MG63 (cell line): ENCODE measurements around the gene PPARG. TPM values are rescaled to one million over a fixed set of nuclear protein-coding genes. Genes with fewer than 3 reads are reported as not detected.

ENCODE experiments used
- DNase-seq: peaks from one replicate; pipeline ENCODE4 v3.0.0-alpha.2; 2020
- H3K27me3 ChIP-seq: fragments of 250-450 bp; sonication (Bioruptor Pico); 2 replicates; pipeline ENCODE4 v1.5.1; 2020; ENCODE audit warnings: mild to moderate bottlenecking, moderate library complexity
- H3K36me3 ChIP-seq: fragments of 250-450 bp; sonication (Bioruptor Pico); 2 replicates; pipeline ENCODE4 v1.5.1; 2020; ENCODE audit warnings: mild to moderate bottlenecking, moderate library complexity
- H3K4me3 ChIP-seq: fragments of 250-450 bp; sonication (Bioruptor Pico); 2 replicates; pipeline ENCODE4 v1.5.1; 2020; ENCODE audit warnings: mild to moderate bottlenecking, moderate library complexity
- H3K9me3 ChIP-seq: fragments of 250-450 bp; sonication (Bioruptor Pico); 2 replicates; pipeline ENCODE4 v1.5.1; 2020; ENCODE audit warnings: mild to moderate bottlenecking, moderate library complexity
- total RNA-seq: library from RNA; depleted of rRNA; stranded (reverse); fragments of >200 nt; shearing (Covaris generic); gene quantifications from 2 replicates; pipeline ENCODE4 v1.2.3, GENCODE V29; 2014; ENCODE audit warnings: low replicate concordance

PPARG gene
- total RNA-seq, 1 experiment from 2014 or later = 7.2 TPM

DNA sequence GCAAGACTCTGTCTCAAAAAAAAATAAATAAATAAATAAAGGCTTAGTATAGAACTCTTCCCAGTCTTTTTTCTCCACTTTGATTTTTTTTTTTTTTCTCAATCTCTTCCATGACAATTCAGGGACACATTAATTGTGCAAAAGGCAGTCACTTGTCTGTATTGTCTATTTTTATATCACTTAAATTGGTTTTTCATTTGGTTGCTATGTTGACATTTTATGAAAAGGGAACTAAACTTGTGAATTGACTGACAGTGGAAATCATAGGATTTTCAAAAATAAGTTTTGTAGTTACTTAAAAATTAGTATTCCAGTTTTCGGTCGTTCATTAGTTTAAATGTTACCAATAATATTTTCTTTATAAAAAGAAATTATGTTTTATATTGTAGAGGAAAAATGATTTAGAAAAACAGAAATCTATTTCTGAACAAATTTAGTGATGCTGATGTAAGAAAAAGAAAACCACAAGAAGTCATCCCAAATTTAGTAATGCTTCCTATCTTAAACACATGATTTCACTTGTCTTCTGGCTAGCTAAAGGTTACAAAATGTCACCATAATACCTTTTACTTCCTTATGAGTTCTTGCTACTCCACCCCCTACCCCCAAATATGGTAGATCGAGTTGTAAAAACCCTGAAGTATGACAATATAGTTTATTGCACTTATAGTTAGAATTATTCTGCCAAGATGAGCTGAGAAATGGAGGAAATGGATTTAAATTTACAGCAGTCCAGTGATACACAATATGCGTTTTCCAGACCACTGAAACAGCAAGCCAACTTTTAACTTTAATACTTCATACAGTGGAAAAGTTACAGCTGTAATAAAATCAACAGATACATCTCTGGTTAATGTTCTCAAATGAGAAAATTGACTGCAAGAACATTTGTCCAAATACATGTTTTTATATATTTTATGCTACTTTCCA is 37.0 kb downstream of the PPARG start:
- H3K36me3 ChIP-seq = no peaks in the 10 kb centered on the region
- H3K9me3 ChIP-seq = no peaks in the 10 kb centered on the region
- no peak overlapping the region for H3K4me3 ChIP-seq
- DNase-seq = no peak
- H3K27me3 ChIP-seq = no peaks in the 10 kb centered on the region

DNA sequence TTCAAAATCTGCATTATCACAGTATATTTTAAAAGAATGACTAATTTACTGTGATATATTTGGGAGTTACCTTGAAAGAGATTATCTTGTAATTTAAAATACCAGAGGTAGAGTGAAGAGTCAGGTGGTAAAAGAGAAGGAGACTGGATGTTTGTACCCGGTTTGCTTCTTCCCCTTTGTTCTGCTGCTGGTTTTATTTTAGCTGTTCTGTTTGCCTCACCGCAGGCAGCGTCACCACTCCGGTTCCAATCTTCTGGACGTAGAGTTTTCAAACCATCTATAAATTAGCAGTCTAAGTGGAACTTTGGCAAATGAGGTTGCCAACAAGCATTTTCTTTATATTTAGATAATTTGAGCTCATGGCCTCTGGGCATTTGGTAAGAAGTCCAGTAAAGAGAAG is 38.2 kb downstream of the PPARG start:
- no peaks in the 10 kb centered on the region for H3K9me3 ChIP-seq
- H3K4me3 ChIP-seq = no peak overlapping the region
- no peaks in the 10 kb centered on the region for H3K27me3 ChIP-seq
- DNase-seq = no peak
- no peaks in the 10 kb centered on the region for H3K36me3 ChIP-seq

DNA sequence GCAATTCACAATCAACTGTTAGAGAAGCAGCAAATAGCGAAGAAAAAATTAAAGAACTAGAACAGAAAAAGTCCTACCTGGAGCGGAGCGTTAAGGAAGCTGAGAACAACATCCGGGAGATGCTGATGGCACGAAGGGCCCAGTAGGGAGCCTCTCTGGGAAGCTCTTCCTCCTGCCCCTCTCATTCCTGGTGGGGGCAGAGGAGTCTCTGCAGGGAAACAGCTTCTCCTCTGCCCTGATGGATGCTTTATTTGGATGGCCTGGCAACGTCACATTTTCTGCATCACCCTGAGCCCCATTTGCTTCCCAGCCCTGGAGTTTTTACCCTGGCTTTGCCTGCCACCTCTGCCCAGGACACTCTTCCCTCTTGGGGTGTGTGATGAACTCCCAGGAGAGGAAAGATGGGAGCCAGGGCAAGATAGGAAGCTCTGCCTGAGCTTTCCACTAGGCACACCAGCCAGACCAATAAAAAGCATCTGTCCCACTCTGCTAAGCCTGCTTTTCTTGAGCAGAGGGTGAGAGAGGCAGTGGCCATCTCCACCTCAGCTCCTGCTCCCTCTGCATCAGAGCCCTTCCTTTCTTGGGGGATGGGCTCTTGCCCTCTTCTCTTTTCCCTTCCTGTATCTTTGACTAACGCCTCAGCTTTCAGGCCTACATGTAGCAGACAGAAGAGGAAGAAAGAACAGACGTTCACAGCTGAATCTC is 39.4 kb downstream of the PPARG start:
- no peak for DNase-seq
- Histone ChIP-seq H3K4me3 (no peak overlapping the region), H3K27me3 (no peaks in the 10 kb centered on the region), H3K9me3 (no peaks in the 10 kb centered on the region), H3K36me3 (no peaks in the 10 kb centered on the region)

DNA sequence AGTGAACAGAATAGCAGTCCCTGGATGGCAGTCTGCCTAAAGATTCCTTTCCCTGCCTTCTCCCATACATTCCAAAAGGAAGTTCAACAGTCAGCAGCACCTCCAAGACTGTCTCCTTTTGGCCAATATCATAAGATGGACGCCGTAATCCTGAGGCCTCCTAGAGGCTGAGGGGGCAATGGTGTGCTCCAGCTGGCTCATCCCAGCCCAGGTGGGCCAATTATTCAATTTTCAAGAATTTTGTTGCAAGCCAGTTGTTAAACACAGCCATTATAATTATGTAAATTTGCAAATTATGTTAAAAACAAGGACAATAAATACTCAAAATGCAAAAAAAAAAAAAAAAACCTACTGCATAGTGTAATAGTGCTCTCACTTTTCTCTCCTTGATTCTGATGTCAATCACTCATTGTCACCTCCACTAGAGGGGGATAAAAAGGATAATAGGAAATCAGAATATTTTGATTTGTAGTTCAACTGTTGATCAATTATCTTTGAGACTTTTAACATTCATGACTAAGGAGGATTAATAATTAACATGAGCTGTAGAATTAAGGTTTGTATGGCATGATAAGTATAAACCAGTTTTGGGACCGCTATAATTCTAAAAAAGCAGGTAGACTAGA is 40.1 kb downstream of the PPARG start:
- Histone ChIP-seq H3K27me3 (no peaks in the 10 kb centered on the region), H3K36me3 (no peaks in the 10 kb centered on the region), H3K9me3 (no peaks in the 10 kb centered on the region), H3K4me3 (no peak overlapping the region)
- DNase-seq = no peak

DNA sequence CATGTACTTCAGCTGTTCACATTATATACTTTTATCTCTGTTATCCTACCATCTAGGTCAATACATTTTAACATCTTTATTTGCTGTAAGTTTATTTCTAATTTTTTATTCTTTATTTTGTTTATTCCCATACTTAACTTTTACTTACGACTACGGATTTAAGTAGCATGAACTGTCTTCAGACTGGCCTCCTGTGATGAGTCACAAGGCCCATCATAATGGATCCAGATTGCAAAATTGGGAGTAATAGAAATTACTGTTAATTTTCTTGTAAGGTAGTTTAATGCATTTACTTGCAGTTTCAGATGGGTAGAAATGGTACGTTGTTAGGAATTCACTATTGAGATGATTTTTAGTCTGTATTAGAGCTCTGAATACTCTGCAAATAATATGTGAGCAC is 45.9 kb downstream of the PPARG start:
- no peak for DNase-seq
- H3K36me3 ChIP-seq = no peaks in the 10 kb centered on the region
- H3K4me3 ChIP-seq = no peak overlapping the region
- H3K9me3 ChIP-seq = no peaks in the 10 kb centered on the region
- no peaks in the 10 kb centered on the region for H3K27me3 ChIP-seq

DNA sequence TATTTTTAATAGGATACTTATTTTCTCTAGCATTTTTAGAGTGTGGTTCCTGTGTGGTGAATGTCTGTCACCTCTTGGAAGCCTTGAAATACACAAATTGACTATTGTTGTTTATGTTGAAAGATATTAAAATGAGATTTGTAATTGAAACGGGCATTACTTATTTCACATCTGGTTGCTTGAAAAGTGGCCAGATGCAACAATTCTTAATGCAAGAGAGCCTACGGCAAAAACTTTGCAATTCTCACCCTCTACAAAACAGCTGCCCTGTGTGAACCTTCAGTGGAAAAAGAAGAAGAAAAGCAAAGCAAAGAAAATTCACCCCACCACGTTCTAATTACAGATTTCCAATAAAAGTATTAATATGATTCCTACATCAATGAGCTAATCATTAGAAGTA is 46.6 kb downstream of the PPARG start:
- H3K27me3 ChIP-seq = no peaks in the 10 kb centered on the region
- no peaks in the 10 kb centered on the region for H3K36me3 ChIP-seq
- DNase-seq = no peak
- H3K4me3 ChIP-seq = no peak overlapping the region
- H3K9me3 ChIP-seq = no peaks in the 10 kb centered on the region

DNA sequence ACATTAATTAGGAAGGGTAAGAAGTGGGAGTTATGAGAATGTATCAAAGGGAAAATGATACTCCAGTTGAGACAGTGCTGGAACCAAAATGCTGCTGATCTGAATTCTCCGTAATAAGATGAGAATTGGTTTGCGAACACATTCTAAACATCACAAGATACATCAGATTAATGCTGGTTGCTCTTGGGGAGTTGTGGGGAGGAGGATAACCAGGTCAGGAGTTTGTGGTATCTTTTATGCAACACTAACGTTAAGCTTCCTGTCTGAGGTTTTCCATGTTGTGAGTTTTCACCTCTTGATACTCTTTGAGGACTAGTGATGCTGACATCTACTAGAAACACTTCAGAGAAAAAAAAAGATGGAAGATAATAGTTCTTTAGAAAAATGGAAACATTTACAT is 47.2 kb downstream of the PPARG start:
- H3K9me3 ChIP-seq = no peaks in the 10 kb centered on the region
- no peak overlapping the region for H3K4me3 ChIP-seq
- no peak for DNase-seq
- H3K36me3 ChIP-seq = no peaks in the 10 kb centered on the region
- H3K27me3 ChIP-seq = no peaks in the 10 kb centered on the region

DNA sequence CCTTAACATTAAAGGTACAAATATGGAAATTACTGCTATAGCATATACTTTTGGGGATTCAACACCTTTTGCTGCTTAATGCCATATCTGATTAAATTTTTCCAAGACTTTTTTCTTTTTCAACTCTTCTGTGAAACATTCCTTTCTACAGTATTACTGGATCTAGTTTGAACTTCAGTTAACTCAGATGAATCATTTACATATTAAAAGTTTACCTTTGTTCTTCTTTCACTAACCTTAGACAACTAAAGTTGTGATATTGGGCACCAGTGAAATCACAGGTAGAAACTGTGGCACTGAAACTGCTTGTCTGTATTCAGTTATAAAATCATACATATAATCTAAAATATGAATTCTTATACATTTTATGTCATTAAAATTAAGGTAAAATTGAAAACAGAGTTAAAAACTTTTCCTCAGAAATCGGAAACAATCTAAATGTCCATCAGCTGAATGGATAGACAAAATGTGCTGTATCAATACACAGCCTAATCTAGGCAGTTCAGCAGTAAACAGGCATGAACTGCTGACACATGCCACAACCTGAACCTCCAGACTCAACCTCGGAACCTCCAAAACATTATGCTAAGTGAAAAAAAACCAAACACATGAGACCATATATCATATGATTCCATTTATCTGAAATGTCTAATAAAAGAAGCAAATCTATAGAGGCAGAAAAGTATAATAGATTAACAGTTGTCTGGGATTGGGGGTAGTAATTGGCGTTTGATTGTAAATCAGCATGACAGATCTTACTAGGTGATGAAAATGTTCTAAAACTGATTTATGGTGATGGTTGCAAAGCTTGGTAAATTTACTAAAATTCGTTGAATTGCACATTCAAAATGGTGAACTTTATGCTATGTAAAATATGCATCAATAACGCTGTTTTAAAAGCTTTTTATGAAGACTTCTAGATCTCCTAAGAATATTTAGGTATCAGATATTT is 50.0 kb downstream of the PPARG start:
- Histone ChIP-seq H3K4me3 (no peak overlapping the region), H3K27me3 (no peaks in the 10 kb centered on the region), H3K9me3 (no peaks in the 10 kb centered on the region), H3K36me3 (no peaks in the 10 kb centered on the region)
- no peak for DNase-seq

DNA sequence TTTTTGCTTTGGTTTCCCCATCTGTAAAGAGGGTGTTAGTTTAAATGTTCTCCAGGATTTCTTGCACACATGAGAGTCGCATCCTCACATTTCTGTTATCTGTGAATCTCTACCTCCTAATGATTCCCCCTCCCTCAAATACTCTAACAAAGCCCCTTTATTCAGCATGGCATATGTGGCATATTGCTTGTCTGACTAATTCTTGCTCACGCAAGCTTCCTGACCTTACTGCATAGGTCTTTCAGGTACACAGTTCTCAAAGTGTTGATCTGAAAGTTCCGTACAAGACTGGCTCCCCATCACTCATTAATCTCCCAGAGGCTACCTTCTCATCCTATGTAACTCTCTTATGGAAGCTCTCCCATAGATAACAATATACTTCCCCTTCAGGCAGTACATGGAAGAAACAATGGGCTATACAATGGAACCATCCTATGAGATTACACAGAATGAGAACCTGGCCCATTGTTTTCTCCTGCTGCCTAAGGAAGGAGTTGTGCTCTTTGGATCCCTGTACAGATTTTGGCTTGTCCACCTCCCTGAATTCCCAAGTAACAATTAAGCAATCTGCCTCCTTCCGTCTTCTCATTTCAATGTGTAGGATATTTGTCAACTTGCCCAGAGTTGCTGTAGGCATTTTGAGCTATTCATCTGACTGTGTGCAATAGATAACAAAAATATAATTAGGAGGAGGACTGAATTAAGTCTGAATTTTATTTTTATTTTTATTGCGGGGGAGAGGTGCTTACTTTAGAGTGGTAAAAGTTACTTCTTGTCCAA is 51.0 kb downstream of the PPARG start:
- H3K36me3 ChIP-seq = no peaks in the 10 kb centered on the region
- H3K4me3 ChIP-seq = no peak overlapping the region
- H3K9me3 ChIP-seq = no peaks in the 10 kb centered on the region
- DNase-seq = no peak
- H3K27me3 ChIP-seq = no peaks in the 10 kb centered on the region

DNA sequence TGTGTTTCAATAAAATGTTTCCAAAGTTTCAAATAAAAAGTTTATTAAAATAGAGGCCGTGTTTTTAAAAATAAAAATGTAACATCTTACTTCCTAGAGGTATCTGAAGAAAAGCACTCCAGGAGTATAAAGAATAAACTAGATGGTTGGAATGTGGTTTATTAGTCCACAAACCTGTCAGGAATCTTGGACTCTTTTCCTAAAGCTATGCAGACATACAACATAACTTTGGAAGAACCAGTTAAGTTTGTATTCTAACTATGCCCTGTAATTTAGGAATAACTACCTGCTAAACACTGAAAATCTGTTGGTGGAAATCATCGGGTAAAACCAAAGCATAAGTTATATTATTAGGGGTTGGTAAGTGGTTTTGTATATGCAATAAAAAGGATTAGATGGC is 51.6 kb downstream of the PPARG start:
- H3K27me3 ChIP-seq = no peaks in the 10 kb centered on the region
- no peaks in the 10 kb centered on the region for H3K9me3 ChIP-seq
- DNase-seq = no peak
- H3K36me3 ChIP-seq = no peaks in the 10 kb centered on the region
- H3K4me3 ChIP-seq = no peak overlapping the region

DNA sequence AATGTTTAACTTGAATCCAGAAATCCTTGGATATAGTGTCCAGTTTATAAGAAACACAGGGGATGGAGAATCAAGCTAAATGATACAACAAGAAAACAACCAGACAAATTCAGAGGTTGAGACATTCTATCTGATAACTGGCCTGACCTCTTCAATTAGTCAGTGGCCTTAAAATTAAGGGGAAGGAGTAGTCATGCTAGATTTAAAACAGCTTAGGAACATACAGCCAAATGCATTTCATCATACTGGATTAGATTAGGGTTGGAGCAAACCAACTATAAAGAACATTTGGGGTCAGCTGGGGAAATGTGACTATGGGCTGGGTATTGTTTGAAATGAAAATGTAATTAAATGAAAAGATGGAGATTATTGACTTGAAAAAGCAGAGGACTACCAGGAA is 53.3 kb downstream of the PPARG start:
- H3K4me3 ChIP-seq = no peak overlapping the region
- H3K9me3 ChIP-seq = no peaks in the 10 kb centered on the region
- H3K36me3 ChIP-seq = no peaks in the 10 kb centered on the region
- DNase-seq = no peak
- H3K27me3 ChIP-seq = no peaks in the 10 kb centered on the region

DNA sequence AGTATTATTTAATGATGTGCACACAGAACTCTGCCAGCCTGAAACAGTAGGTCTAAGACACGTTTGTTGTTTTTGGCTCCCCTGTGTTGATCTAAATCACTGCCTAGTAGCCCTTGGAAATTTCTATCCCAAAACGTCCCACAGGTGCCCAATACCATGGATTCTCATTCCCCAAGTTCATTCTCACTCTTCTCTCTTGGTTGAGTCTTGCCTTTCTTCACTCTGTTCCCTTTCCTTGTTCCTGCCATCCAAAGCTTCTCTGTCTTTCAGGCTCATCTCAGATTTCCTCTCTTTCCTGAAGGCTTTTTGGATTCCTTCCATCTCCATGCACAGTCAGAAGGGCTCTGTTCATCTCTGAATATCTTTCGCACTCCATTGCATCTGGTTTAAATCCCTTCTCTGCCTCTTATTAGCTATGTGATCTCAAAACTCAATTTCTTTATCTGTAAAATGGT is 54.2 kb downstream of the PPARG start:
- no peaks in the 10 kb centered on the region for H3K9me3 ChIP-seq
- H3K4me3 ChIP-seq = no peak overlapping the region
- H3K36me3 ChIP-seq = no peaks in the 10 kb centered on the region
- no peaks in the 10 kb centered on the region for H3K27me3 ChIP-seq
- DNase-seq = no peak

DNA sequence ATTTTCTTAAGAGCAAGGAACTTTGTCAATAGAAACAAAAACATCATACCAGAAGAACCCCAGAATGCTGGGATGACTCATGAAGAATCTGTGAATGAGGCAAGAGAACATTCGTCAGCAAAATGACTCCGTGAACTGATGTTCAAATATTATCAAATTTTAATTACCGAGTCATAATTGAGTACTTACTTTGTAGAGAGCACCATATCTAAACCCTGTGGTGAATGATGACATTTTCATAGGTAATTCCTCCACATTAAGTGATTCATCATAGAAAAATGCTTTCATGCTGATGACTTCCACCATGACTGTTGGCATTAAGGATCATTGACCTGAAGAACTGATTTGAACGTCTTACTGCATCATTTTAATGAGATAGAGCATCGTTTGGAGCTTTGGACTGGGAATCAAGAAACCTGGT is 56.3 kb downstream of the PPARG start:
- Histone ChIP-seq H3K27me3 (no peaks in the 10 kb centered on the region), H3K9me3 (no peaks in the 10 kb centered on the region), H3K36me3 (no peaks in the 10 kb centered on the region), H3K4me3 (no peak overlapping the region)
- no peak for DNase-seq

DNA sequence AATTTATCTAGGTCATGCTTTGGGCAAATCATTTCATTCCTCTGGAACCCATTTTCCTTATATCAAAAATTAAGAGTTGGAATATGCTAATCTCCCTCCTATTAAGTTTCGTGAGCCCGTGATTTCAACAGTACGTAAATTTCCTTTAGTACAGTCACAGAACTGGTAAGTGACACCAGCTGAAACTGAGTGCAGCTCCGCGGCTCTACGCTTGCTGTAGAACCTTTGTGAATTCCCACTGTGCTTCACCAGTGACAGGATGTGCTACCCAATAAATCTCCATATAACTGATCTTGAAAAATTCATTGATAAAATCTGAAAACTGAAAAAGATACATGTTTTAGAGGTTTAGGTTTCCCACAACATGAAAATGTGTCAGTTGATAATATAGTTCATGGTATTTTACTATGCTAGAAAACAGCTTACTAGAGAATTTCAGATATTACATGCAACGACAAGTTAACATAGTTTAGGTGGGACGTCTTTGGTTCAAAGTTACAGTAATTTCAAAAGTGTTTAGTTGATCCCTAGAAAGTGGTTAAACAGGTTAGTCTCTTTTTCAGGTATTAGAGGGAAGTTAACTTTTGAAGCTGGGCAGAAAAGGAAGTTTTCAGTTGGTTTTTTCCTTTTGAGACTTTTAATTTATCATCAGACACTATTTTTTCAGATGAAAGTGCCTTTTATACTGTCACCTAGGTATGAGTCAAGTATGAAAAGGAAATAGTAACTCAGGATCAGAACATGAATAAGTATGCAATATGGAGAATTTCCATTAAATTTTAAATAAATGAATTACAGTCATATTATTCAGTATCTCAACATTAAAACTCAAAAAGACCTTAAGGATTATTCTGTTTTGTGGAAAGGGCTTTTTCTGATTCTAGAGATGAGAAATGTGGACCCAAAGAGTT is 57.0 kb downstream of the PPARG start:
- no peak for DNase-seq
- Histone ChIP-seq H3K9me3 (no peaks in the 10 kb centered on the region), H3K36me3 (no peaks in the 10 kb centered on the region), H3K4me3 (no peak overlapping the region), H3K27me3 (no peaks in the 10 kb centered on the region)

DNA sequence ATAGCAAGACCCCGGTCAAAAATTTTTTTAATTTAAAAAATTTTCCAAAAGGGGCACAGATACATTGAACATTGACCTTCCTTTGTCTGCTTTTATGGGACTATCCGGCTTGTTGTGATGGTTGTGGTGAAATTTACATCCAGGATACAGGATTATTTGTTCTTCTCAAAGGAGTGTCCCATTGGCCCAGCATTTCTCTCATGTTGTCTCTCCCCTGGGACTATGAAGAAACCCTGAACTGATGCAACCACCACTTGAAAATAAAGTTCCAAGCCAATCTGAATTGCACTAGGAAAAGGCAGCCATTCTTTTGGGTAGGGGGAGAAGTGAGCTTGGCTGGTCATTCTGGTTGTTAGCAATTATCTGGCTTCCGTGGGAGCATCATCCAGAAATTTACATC is 58.4 kb downstream of the PPARG start:
- no peaks in the 10 kb centered on the region for H3K9me3 ChIP-seq
- no peaks in the 10 kb centered on the region for H3K36me3 ChIP-seq
- DNase-seq = no peak
- no peak overlapping the region for H3K4me3 ChIP-seq
- no peaks in the 10 kb centered on the region for H3K27me3 ChIP-seq
